Measurements from ENCODE around the gene SLC27A1.

Gene SLC27A1

GRCh38 chr19:17526922-17527321, 56.6 kb downstream of the SLC27A1 start:
- Histone ChIP-seq H3K27me3 (ENCODE audit: insufficient read depth, low read depth, severe bottlenecking) (no peaks in the 10 kb centered on the region), H3K36me3 (no peaks in the 10 kb centered on the region), H3K4me3 (ENCODE audit: low read depth, low read length) (no peak overlapping the region), H3K27ac (no peak overlapping the region), H3K9me3 (ENCODE audit: severe bottlenecking) (no peaks in the 10 kb centered on the region)
- DNase-seq, result no peak
- TF ChIP-seq CTCF (IDR thresholded peaks at IDR 0.05; ENCODE audit: low read depth, low read length), result no peak

GRCh38 chr19:17527326-17527725, 57.0 kb downstream of the SLC27A1 start:
- DNase-seq, result no peak
- no peaks in the 10 kb centered on the region for H3K27me3 ChIP-seq (ENCODE audit: insufficient read depth, low read depth, severe bottlenecking)
- H3K4me3 ChIP-seq (ENCODE audit: low read depth, low read length), result no peak overlapping the region
- no peaks in the 10 kb centered on the region for H3K36me3 ChIP-seq
- no peak overlapping the region for H3K27ac ChIP-seq
- no peaks in the 10 kb centered on the region for H3K9me3 ChIP-seq (ENCODE audit: severe bottlenecking)
- TF ChIP-seq CTCF (IDR thresholded peaks at IDR 0.05; ENCODE audit: low read depth, low read length), result no peak

GRCh38 chr19:17528610-17529009, 58.3 kb downstream of the SLC27A1 start:
- no peak for DNase-seq
- no peak overlapping the region for H3K4me3 ChIP-seq (ENCODE audit: low read depth, low read length)
- no peaks in the 10 kb centered on the region for H3K9me3 ChIP-seq (ENCODE audit: severe bottlenecking)
- H3K36me3 ChIP-seq, result no peaks in the 10 kb centered on the region
- TF ChIP-seq CTCF (IDR thresholded peaks at IDR 0.05; ENCODE audit: low read depth, low read length), result no peak
- H3K27ac ChIP-seq, result no peak overlapping the region
- no peaks in the 10 kb centered on the region for H3K27me3 ChIP-seq (ENCODE audit: insufficient read depth, low read depth, severe bottlenecking)

- H3K27me3 ChIP-seq (ENCODE audit: insufficient read depth, low read depth, severe bottlenecking), result no peaks in the 10 kb centered on the region
- no peak for DNase-seq
- no peak overlapping the region for H3K27ac ChIP-seq
Measured at GRCh38 chr19:17529239-17530158, 59.2 kb downstream of the SLC27A1 start.

GRCh38 chr19:17530586-17530985, 60.3 kb downstream of the SLC27A1 start:
- Histone ChIP-seq H3K27ac (peak overlapping the region; percentile 15; the same call in 1 of the 2 replicates), H3K36me3 (no peaks in the 10 kb centered on the region), H3K27me3 (ENCODE audit: insufficient read depth, low read depth, severe bottlenecking) (no peaks in the 10 kb centered on the region), H3K4me3 (ENCODE audit: low read depth, low read length) (no peak overlapping the region), H3K9me3 (ENCODE audit: severe bottlenecking) (no peaks in the 10 kb centered on the region)
- peak; percentile 53 for DNase-seq
- TF ChIP-seq CTCF (IDR thresholded peaks at IDR 0.05; ENCODE audit: low read depth, low read length), result no peak

More at GRCh38 chr19:17529239-17530158, 59.2 kb downstream of the SLC27A1 start:
- Histone ChIP-seq H3K36me3 (no peaks in the 10 kb centered on the region), H3K9me3 (ENCODE audit: severe bottlenecking) (no peaks in the 10 kb centered on the region), H3K4me3 (ENCODE audit: low read depth, low read length) (no peak overlapping the region)
- TF ChIP-seq CTCF (IDR thresholded peaks at IDR 0.05; ENCODE audit: low read depth, low read length), result no peak
